ENCODE data around the gene CBLL2.

CBLL2 gene

GRCh38 chrX:22314692-22315091, 42.0 kb downstream of the CBLL2 start:
- TF ChIP-seq GATA2 (IDR thresholded peaks at IDR 0.05; ENCODE audit: low read depth, low read length) (no peak), GATA3 (IDR thresholded peaks at IDR 0.05; ENCODE audit: low read depth, low read length) (no peak)

GRCh38 chrX:22315151-22315550, 42.4 kb downstream of the CBLL2 start:
- TF ChIP-seq GATA2 (IDR thresholded peaks at IDR 0.05; ENCODE audit: low read depth, low read length) = no peak

- no peak for TF ChIP-seq GATA2 (IDR thresholded peaks at IDR 0.05; ENCODE audit: low read depth, low read length)
Measured at GRCh38 chrX:22320236-22320873, 47.6 kb downstream of the CBLL2 start.

GRCh38 chrX:22323541-22323940, 50.8 kb downstream of the CBLL2 start:
- TF ChIP-seq GATA3 (IDR thresholded peaks at IDR 0.05; ENCODE audit: low read depth, low read length) = no peak
- TF ChIP-seq GATA2 (IDR thresholded peaks at IDR 0.05; ENCODE audit: low read depth, low read length) = no peak
